ENCODE results near the gene HAPLN3. TPM values are rescaled to one million over a fixed set of nuclear protein-coding genes. Genes with fewer than 3 reads are reported as not detected.

HAPLN3 gene
- total and polyA plus RNA-seq, 2 donors (not counting 1 experiment from before 2014, with no cell fraction given): 7.5 to 16.3 TPM

DNA sequence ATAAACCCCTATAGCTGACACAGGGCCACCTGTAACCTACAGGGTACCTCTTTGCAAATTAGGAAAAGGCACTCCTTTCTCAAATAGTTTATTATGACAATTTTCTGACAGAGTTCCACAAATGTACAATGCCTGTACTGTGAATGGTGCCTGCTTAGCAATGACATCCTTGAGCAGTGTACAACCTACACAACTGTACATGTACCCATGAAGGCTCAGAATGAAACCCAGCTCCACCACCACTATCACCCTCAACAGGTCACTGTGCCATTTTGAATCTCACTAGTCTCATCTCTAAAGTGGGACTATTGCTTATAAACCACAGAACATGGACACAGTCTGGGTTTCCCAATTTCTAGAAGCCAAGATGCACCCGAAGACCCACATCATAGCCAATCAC lies 10.8 kb upstream of the HAPLN3 start:
- H2AFZ ChIP-seq (ENCODE audit: insufficient read depth, low read depth, low read length, poor library complexity, severe bottlenecking): no peak overlapping the region
- H3K79me2 ChIP-seq (ENCODE audit: control insufficient read depth, insufficient read depth, low read length): no peaks in the 10 kb centered on the region
- H4K20me1 ChIP-seq (ENCODE audit: control insufficient read depth, insufficient read depth, low read length, poor library complexity, severe bottlenecking): no peaks in the 10 kb centered on the region
- Mint-ChIP-seq H3K27me3 (no peaks in the 10 kb centered on the region), H3K27ac (no peak overlapping the region), H3K4me3 (no peak overlapping the region), H3K9me3 (ENCODE audit: insufficient read depth) (no peaks in the 10 kb centered on the region), H3K4me1 (peaks cover 18% of the 10 kb centered on the region)
- H3K27ac ChIP-seq (ENCODE audit: low read length in 2 of 2): no peak overlapping the region
- no peaks in the 10 kb centered on the region for H3K9me3 ChIP-seq (ENCODE audit: control extremely low read depth in 1 of 3, control insufficient read depth in 2 of 3, insufficient read depth in 1 of 3, low read length in 2 of 3)
- WGBS (ENCODE audit: insufficient coverage): 100% methylated on average over 1 of the region's 1 CpG
- POLR2A ChIA-PET: no interaction called here
- H3K4me2 ChIP-seq (replicated peaks; ENCODE audit: low read depth, low read length, poor library complexity, severe bottlenecking): no peak overlapping the region
- no peak for ATAC-seq (ENCODE audit: low read depth)
- H3K9ac ChIP-seq (ENCODE audit: low read length): no peak overlapping the region
- peaks cover 3 to 8% of the 10 kb centered on the region in 2 donors for H3K4me1 ChIP-seq (ENCODE audit: control insufficient read depth in 2 of 2, insufficient read depth in 2 of 2, low read length in 2 of 2)
- no peak for DNase-seq
- CTCF ChIA-PET: interaction anchor here (0.5 to 6.3 kb wide), 13 partner anchors 12 to 281 kb away, joined by 3 to 75 read pairs (median 9); partner anchors contain the start of gene HAPLN3
- TF ChIP-seq, protein P1, sequence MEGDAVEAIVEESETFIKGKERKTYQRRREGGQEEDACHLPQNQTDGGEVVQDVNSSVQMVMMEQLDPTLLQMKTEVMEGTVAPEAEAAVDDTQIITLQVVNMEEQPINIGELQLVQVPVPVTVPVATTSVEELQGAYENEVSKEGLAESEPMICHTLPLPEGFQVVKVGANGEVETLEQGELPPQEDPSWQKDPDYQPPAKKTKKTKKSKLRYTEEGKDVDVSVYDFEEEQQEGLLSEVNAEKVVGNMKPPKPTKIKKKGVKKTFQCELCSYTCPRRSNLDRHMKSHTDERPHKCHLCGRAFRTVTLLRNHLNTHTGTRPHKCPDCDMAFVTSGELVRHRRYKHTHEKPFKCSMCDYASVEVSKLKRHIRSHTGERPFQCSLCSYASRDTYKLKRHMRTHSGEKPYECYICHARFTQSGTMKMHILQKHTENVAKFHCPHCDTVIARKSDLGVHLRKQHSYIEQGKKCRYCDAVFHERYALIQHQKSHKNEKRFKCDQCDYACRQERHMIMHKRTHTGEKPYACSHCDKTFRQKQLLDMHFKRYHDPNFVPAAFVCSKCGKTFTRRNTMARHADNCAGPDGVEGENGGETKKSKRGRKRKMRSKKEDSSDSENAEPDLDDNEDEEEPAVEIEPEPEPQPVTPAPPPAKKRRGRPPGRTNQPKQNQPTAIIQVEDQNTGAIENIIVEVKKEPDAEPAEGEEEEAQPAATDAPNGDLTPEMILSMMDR (IDR thresholded peaks at IDR 0.05): no peak
- TF ChIP-seq EZH2 (IDR thresholded peaks at IDR 0.05; ENCODE audit: borderline replicate concordance, insufficient read depth, low read depth, low read length, poor library complexity, severe bottlenecking): no peak
- no peak overlapping the region for H3K4me3 ChIP-seq (ENCODE audit: control extremely low read depth in 1 of 5, extremely low read depth in 1 of 5, insufficient read depth in 1 of 5, low read depth in 2 of 5, low read length in 4 of 5)
- H3K36me3 ChIP-seq (replicated peaks in 1 of 2; ENCODE audit: control extremely low read depth in 1 of 2, control insufficient read depth in 1 of 2, extremely low read depth in 1 of 2, insufficient read depth in 2 of 2, low read length in 1 of 2): no peaks in the 10 kb centered on the region
- H3K27me3 ChIP-seq (replicated peaks in 1 of 4; ENCODE audit: control extremely low read depth in 1 of 4, control insufficient read depth in 3 of 4, insufficient read depth in 4 of 4, low read length in 3 of 4): no peaks in the 10 kb centered on the region
- intact Hi-C loops (cut with micrococcal nuclease): no loop called here

DNA sequence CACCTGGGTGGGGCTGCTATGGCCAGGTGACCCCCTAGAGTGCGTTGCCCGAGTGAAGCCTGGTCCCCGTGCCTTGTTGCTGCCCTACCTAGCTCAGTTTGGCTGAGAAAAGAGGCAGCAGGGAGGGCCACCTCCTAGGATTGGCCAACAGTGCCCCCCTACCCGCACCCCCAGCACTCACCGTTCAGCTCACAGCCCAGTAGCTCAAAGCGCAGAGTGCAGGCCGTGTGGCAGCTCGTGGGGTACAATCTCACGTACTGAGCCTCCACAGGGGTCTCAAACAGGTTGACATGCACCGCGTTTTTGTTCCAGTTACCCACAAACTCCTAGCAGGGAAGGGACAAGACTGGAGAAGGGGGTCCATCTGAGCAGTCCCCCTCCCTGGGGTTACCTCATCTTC lies 10.2 kb upstream of the HAPLN3 start:
- Histone ChIP-seq H3K4me1 (ENCODE audit: control insufficient read depth in 2 of 2, insufficient read depth in 2 of 2, low read length in 2 of 2) (peaks cover 3 to 8% of the 10 kb centered on the region in 2 donors), H3K9me3 (ENCODE audit: control extremely low read depth in 1 of 3, control insufficient read depth in 2 of 3, insufficient read depth in 1 of 3, low read length in 2 of 3) (no peaks in the 10 kb centered on the region), H2AFZ (ENCODE audit: insufficient read depth, low read depth, low read length, poor library complexity, severe bottlenecking) (no peak overlapping the region), H3K27ac (ENCODE audit: low read length in 2 of 2) (no peak overlapping the region), H3K4me2 (replicated peaks; ENCODE audit: low read depth, low read length, poor library complexity, severe bottlenecking) (no peak overlapping the region), H3K79me2 (ENCODE audit: control insufficient read depth, insufficient read depth, low read length) (no peaks in the 10 kb centered on the region), H3K9ac (ENCODE audit: low read length) (no peak overlapping the region), H4K20me1 (ENCODE audit: control insufficient read depth, insufficient read depth, low read length, poor library complexity, severe bottlenecking) (no peaks in the 10 kb centered on the region), H3K4me3 (ENCODE audit: control extremely low read depth in 1 of 5, extremely low read depth in 1 of 5, insufficient read depth in 1 of 5, low read depth in 2 of 5, low read length in 4 of 5) (no peak overlapping the region), H3K27me3 (replicated peaks in 1 of 4; ENCODE audit: control extremely low read depth in 1 of 4, control insufficient read depth in 3 of 4, insufficient read depth in 4 of 4, low read length in 3 of 4) (no peaks in the 10 kb centered on the region), H3K36me3 (replicated peaks in 1 of 2; ENCODE audit: control extremely low read depth in 1 of 2, control insufficient read depth in 1 of 2, extremely low read depth in 1 of 2, insufficient read depth in 2 of 2, low read length in 1 of 2) (no peaks in the 10 kb centered on the region)
- H3K4me1 Mint-ChIP-seq: peaks cover 16% of the 10 kb centered on the region
- no peak for DNase-seq
- intact Hi-C loops (cut with micrococcal nuclease): loop anchor here (2.0 kb wide), 1 partner anchor 281 kb away; no protein-coding TSS in a partner anchor
- H3K27me3 Mint-ChIP-seq: no peaks in the 10 kb centered on the region
- ChIA-PET CTCF (interaction anchor here (0.6 to 6.3 kb wide), 26 partner anchors 9 to 1409 kb away, joined by 3 to 75 read pairs (median 6); partner anchors contain the start of genes HAPLN3, ISG20, MRPL46 and MRPS11), POLR2A (no interaction called here)
- TF ChIP-seq EZH2 (IDR thresholded peaks at IDR 0.05; ENCODE audit: borderline replicate concordance, insufficient read depth, low read depth, low read length, poor library complexity, severe bottlenecking): no peak
- no peak overlapping the region for H3K4me3 Mint-ChIP-seq
- no peak for ATAC-seq (ENCODE audit: low read depth)
- H3K27ac Mint-ChIP-seq: no peak overlapping the region
- 92% methylated on average over 9 of the region's 11 CpGs for WGBS (ENCODE audit: insufficient coverage)
- no peaks in the 10 kb centered on the region for H3K9me3 Mint-ChIP-seq (ENCODE audit: insufficient read depth)

Measured in B cell (primary cell).